Colonic mucosa (tissue), 4 donors: ENCODE results near the gene STARD13. TPM values are rescaled to one million over a fixed set of nuclear protein-coding genes. Genes with fewer than 3 reads are reported as not detected.

Source experiments
- DNase-seq: peaks from one replicate; pipeline ENCODE4 v3.0.0-alpha.2; 2020
- H3K27ac ChIP-seq: fragments of 200-600 bp; one replicate; pipeline ENCODE4 v1.8.0; 2021
- H3K27me3 ChIP-seq: fragments of 200-600 bp; one replicate; pipeline ENCODE4 v1.8.0; 2021
- H3K36me3 ChIP-seq: fragments of 200-600 bp; one replicate; pipeline ENCODE4 v1.8.0; 2021
- H3K4me1 ChIP-seq: fragments of 200-600 bp; one replicate; pipeline ENCODE4 v1.8.0; 2021; ENCODE audit warnings: mild to moderate bottlenecking
- H3K4me3 ChIP-seq: fragments of 200-600 bp; one replicate; pipeline ENCODE4 v1.8.0; 2021
- H3K9ac ChIP-seq, 2 donors: one replicate each; pipeline ENCODE4 v1.7.0; 2013; ENCODE audit warnings: control low read depth in 2 of 2, low read depth in 2 of 2, low read length in 2 of 2
- H3K9me3 ChIP-seq: fragments of 200-600 bp; one replicate; pipeline ENCODE4 v1.8.0; 2021
- CTCF ChIP-seq: fragments of 200-600 bp; IDR thresholded peaks from one replicate; pipeline ENCODE4 v1.8.0; 2022; ENCODE audit warnings: antibody characterized with exemption, mild to moderate bottlenecking
- intact Hi-C: fragments of 100-400 bp; cut with DNase I; formaldehyde crosslinking; loops from one replicate; pipeline ENCODE4 v1.14.1; 2022
- total RNA-seq, 2 donors: library from RNA; stranded (reverse); fragmentation: NEBNext Ultra II Directional in 1 of 2; extraction: Animal tissue kit (Norgen Biotek cat#: 25700) in 1 of 2; gene quantifications; one replicate each; pipeline ENCODE4 v1.2.1, GENCODE V29; 2021
- donor health status: healthy.
- donor health status: DM: no; HTN: no; CAD: no.
- donor health status: DM: no; HTN: no; CAD: no.

STARD13 gene
- total RNA-seq, 2 donors from 2014 or later: 21.3 to 30.2 TPM

GRCh38 chr13:33114146-33114545, 171.4 kb downstream of the STARD13 start:
- no peak for DNase-seq
- Histone ChIP-seq H3K27me3 (no peaks in the 10 kb centered on the region), H3K36me3 (no peaks in the 10 kb centered on the region), H3K27ac (no peak overlapping the region), H3K9ac (no peak overlapping the region), H3K4me3 (no peak overlapping the region), H3K9me3 (no peaks in the 10 kb centered on the region), H3K4me1 (no peaks in the 10 kb centered on the region)
- intact Hi-C loops: no loop called here
- TF ChIP-seq CTCF: no peak

- Histone ChIP-seq H3K27ac (no peak overlapping the region), H3K36me3 (no peaks in the 10 kb centered on the region), H3K4me3 (no peak overlapping the region), H3K4me1 (no peaks in the 10 kb centered on the region), H3K9ac (no peak overlapping the region), H3K27me3 (no peaks in the 10 kb centered on the region), H3K9me3 (no peaks in the 10 kb centered on the region)
- DNase-seq: no peak
- intact Hi-C loops: no loop called here
- TF ChIP-seq CTCF: no peak
These were observed 172.8 kb downstream of the STARD13 start for GRCh38 chr13:33112766-33113165.

GRCh38 chr13:33111414-33112110, 174.0 kb downstream of the STARD13 start:
- Histone ChIP-seq H3K9me3 (no peaks in the 10 kb centered on the region), H3K36me3 (no peaks in the 10 kb centered on the region), H3K27ac (peak overlapping the region; percentile 15), H3K9ac (no peak overlapping the region), H3K4me3 (no peak overlapping the region), H3K27me3 (no peaks in the 10 kb centered on the region), H3K4me1 (no peaks in the 10 kb centered on the region)
- intact Hi-C loops: no loop called here
- TF ChIP-seq CTCF: no peak
- DNase-seq: peak; percentile 51

GRCh38 chr13:33110713-33111413, 174.7 kb downstream of the STARD13 start:
- DNase-seq: peak; percentile 33
- H3K9ac ChIP-seq: no peak overlapping the region

GRCh38 chr13:33110386-33110712, 175.2 kb downstream of the STARD13 start:
- no peak for DNase-seq
- Histone ChIP-seq H3K4me1 (no peaks in the 10 kb centered on the region), H3K27ac (peak overlapping the region; percentile 15), H3K27me3 (no peaks in the 10 kb centered on the region), H3K36me3 (no peaks in the 10 kb centered on the region), H3K4me3 (no peak overlapping the region), H3K9ac (no peak overlapping the region), H3K9me3 (no peaks in the 10 kb centered on the region)
- no peak for TF ChIP-seq CTCF
- intact Hi-C loops: no loop called here

More at GRCh38 chr13:33110713-33111413, 174.7 kb downstream of the STARD13 start:
- no peaks in the 10 kb centered on the region for H3K27me3 ChIP-seq
- intact Hi-C loops: no loop called here
- no peaks in the 10 kb centered on the region for H3K9me3 ChIP-seq
- TF ChIP-seq CTCF: no peak
- peak overlapping the region; percentile 15 for H3K27ac ChIP-seq
- no peaks in the 10 kb centered on the region for H3K4me1 ChIP-seq
- no peak overlapping the region for H3K4me3 ChIP-seq
- H3K36me3 ChIP-seq: no peaks in the 10 kb centered on the region
